ENCODE measurements around the gene PEAK1. TPM values are rescaled to one million over a fixed set of nuclear protein-coding genes. Genes with fewer than 3 reads are reported as not detected.

Gene PEAK1, protein sequence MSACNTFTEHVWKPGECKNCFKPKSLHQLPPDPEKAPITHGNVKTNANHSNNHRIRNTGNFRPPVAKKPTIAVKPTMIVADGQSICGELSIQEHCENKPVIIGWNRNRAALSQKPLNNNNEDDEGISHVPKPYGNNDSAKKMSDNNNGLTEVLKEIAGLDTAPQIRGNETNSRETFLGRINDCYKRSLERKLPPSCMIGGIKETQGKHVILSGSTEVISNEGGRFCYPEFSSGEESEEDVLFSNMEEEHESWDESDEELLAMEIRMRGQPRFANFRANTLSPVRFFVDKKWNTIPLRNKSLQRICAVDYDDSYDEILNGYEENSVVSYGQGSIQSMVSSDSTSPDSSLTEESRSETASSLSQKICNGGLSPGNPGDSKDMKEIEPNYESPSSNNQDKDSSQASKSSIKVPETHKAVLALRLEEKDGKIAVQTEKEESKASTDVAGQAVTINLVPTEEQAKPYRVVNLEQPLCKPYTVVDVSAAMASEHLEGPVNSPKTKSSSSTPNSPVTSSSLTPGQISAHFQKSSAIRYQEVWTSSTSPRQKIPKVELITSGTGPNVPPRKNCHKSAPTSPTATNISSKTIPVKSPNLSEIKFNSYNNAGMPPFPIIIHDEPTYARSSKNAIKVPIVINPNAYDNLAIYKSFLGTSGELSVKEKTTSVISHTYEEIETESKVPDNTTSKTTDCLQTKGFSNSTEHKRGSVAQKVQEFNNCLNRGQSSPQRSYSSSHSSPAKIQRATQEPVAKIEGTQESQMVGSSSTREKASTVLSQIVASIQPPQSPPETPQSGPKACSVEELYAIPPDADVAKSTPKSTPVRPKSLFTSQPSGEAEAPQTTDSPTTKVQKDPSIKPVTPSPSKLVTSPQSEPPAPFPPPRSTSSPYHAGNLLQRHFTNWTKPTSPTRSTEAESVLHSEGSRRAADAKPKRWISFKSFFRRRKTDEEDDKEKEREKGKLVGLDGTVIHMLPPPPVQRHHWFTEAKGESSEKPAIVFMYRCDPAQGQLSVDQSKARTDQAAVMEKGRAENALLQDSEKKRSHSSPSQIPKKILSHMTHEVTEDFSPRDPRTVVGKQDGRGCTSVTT (N-terminal part only)
- total RNA-seq (2021; ENCODE audit: unreplicated experiment) (58.7 TPM), Bru-seq, nascent RNA (percentile 89 among the genes with signal in this experiment), BruChase-seq, experiment 1, labeled RNA remaining after a 2-hour chase (percentile 82 among the genes with signal in this experiment), BruChase-seq, experiment 2, labeled RNA remaining after a 6-hour chase (percentile 80 among the genes with signal in this experiment)
- 19.9 TPM for polyA plus RNA-seq (2012; ENCODE audit: insufficient read length)
- long read RNA-seq, full-length matches to known transcripts, result 1 of 17 reads
- long read RNA-seq, partial matches to known transcripts, result 1 of 17 reads
- long read RNA-seq, other reads (novel, unspliced or antisense), result 15 of 17 reads

DNA sequence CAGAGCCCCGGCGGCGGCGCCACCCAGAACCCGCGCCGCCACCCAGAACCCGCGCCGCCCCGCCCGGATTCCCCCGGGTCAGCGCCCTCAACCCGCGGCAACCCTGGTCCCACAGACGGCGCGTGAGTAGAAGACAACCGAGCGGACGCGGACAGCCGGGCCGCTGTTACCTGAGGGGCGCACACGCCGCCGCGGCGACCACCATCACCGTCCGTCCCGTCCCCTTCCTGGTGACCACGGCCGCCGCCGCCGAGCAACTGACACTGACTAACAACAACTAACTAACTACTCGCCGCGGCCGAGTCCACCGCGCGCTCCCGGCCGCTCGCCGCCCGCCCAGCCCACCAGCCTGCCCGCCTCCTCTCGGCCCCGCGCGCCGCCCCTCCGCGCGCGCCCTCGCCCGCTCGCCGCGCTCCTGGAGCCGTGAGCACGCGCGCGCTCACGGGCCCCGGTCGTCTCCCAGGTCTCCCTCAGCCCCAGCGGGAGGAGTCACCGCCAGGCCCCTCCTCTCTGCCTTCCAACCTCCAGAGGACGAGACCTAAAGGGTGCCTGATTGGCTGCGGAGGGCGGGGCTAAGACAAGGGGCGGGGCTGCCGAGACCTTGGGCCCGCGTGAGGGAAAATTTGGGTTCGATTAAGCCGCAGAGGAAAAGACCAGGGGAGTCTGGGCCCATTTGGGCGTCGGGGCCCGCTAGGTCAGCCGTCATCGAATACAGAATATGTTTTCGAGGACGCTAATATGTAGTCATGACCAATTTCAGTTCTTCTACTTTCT, at the start of gene PEAK1:
TSS of gene PEAK1 (minus strand) at position 269 of the 774 bp plus-strand sequence. CDS start 238,178 bp downstream, outside the sequence.
- CTCF ChIA-PET, result no interaction called here
- peaks cover 45% of the 10 kb centered on the region for H3K4me1 ChIP-seq (ENCODE audit: control insufficient read depth, insufficient read depth, low read length)
- BruUV-seq (replicated peaks), result no TSS peak
- H3K9me3 ChIP-seq (ENCODE audit: control insufficient read depth, insufficient read depth, low read depth, low read length), result no peaks in the 10 kb centered on the region
- in situ Hi-C loops (cut with HindIII; ENCODE audit: low pct_unique_long_range_greater_than_20kb, low sequenced_read_pairs) (no loop called here), intact Hi-C loops (cut with micrococcal nuclease; ENCODE audit: unreplicated experiment) (no loop called here)
- ATAC-seq, result peak; percentile 97
- peak within 1 kb of the TSS; percentile 83 to 85 for H3K4me3 ChIP-seq (ENCODE audit: low read depth in 2 of 2, low read length in 2 of 2)
- peak within 1 kb of the TSS; percentile 99 for H3K27ac ChIP-seq (ENCODE audit: low read length)
- H3K27me3 ChIP-seq (ENCODE audit: control insufficient read depth, insufficient read depth, low read length), result no peaks in the 10 kb centered on the region
- POLR2A ChIA-PET, result interaction anchor here (0.6 kb wide), 1 partner anchor 546 kb away, joined by 3 read pairs; no protein-coding TSS in a partner anchor
- TF ChIP-seq SIN3A (IDR thresholded peaks at IDR 0.05; ENCODE audit: borderline replicate concordance, insufficient read depth, low read depth, low read length), result 0 out of 2 replicates have a peak, but pooled peaks have one; percentile 58
- TF ChIP-seq, protein P1, sequence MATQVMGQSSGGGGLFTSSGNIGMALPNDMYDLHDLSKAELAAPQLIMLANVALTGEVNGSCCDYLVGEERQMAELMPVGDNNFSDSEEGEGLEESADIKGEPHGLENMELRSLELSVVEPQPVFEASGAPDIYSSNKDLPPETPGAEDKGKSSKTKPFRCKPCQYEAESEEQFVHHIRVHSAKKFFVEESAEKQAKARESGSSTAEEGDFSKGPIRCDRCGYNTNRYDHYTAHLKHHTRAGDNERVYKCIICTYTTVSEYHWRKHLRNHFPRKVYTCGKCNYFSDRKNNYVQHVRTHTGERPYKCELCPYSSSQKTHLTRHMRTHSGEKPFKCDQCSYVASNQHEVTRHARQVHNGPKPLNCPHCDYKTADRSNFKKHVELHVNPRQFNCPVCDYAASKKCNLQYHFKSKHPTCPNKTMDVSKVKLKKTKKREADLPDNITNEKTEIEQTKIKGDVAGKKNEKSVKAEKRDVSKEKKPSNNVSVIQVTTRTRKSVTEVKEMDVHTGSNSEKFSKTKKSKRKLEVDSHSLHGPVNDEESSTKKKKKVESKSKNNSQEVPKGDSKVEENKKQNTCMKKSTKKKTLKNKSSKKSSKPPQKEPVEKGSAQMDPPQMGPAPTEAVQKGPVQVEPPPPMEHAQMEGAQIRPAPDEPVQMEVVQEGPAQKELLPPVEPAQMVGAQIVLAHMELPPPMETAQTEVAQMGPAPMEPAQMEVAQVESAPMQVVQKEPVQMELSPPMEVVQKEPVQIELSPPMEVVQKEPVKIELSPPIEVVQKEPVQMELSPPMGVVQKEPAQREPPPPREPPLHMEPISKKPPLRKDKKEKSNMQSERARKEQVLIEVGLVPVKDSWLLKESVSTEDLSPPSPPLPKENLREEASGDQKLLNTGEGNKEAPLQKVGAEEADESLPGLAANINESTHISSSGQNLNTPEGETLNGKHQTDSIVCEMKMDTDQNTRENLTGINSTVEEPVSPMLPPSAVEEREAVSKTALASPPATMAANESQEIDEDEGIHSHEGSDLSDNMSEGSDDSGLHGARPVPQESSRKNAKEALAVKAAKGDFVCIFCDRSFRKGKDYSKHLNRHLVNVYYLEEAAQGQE (IDR thresholded peaks at IDR 0.05; ENCODE audit: insufficient read depth in 1 of 2, low read depth in 2 of 2, low read length in 1 of 2), result no peak
- TF ChIP-seq POLR2AphosphoS5 (IDR thresholded peaks at IDR 0.05; ENCODE audit: low read depth, low read length), result peak; percentile 68
- TF ChIP-seq TCF7L2 (IDR thresholded peaks at IDR 0.05; ENCODE audit: low read depth, low read length), result no peak
- TF ChIP-seq, protein P2, sequence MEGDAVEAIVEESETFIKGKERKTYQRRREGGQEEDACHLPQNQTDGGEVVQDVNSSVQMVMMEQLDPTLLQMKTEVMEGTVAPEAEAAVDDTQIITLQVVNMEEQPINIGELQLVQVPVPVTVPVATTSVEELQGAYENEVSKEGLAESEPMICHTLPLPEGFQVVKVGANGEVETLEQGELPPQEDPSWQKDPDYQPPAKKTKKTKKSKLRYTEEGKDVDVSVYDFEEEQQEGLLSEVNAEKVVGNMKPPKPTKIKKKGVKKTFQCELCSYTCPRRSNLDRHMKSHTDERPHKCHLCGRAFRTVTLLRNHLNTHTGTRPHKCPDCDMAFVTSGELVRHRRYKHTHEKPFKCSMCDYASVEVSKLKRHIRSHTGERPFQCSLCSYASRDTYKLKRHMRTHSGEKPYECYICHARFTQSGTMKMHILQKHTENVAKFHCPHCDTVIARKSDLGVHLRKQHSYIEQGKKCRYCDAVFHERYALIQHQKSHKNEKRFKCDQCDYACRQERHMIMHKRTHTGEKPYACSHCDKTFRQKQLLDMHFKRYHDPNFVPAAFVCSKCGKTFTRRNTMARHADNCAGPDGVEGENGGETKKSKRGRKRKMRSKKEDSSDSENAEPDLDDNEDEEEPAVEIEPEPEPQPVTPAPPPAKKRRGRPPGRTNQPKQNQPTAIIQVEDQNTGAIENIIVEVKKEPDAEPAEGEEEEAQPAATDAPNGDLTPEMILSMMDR (IDR thresholded peaks at IDR 0.05), result peak; percentile 33
- DNase-seq (ENCODE audit: low read depth, low spot score), result peak; percentile 90
- no peaks in the 10 kb centered on the region for H3K36me3 ChIP-seq (ENCODE audit: control insufficient read depth, insufficient read depth, low read length)
